ENCODE measurements around the gene FAM151A.

The FAM151A gene

DNA sequence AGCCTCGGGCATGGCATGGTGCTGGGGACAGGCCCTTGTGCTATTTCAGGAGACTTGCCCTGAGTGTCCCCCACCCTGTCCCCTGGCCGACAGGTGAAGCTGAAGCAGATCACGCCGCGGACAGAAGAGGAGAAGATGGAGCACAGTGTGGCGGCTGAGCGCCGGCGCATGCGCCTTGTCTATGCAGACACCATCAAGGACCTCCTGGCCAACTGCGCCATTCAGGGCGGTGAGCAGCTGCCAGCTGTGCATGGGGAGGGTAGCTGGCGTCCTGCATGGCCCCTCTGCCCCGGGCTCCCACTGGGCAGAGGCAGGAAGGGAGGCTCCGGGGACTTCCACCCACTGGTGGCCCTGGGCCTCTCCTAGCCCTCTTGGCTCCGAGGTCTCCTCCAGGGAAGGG lies 28.9 kb downstream of the FAM151A start:
- H3K4me3 ChIP-seq (ENCODE audit: low read length) = no peak overlapping the region
- TF ChIP-seq, protein P1, sequence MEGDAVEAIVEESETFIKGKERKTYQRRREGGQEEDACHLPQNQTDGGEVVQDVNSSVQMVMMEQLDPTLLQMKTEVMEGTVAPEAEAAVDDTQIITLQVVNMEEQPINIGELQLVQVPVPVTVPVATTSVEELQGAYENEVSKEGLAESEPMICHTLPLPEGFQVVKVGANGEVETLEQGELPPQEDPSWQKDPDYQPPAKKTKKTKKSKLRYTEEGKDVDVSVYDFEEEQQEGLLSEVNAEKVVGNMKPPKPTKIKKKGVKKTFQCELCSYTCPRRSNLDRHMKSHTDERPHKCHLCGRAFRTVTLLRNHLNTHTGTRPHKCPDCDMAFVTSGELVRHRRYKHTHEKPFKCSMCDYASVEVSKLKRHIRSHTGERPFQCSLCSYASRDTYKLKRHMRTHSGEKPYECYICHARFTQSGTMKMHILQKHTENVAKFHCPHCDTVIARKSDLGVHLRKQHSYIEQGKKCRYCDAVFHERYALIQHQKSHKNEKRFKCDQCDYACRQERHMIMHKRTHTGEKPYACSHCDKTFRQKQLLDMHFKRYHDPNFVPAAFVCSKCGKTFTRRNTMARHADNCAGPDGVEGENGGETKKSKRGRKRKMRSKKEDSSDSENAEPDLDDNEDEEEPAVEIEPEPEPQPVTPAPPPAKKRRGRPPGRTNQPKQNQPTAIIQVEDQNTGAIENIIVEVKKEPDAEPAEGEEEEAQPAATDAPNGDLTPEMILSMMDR (IDR thresholded peaks at IDR 0.05; ENCODE audit: insufficient read depth, low read depth, low read length, missing control alignments) = no peak
- DNase-seq (ENCODE audit: low read depth) = no peak

DNA sequence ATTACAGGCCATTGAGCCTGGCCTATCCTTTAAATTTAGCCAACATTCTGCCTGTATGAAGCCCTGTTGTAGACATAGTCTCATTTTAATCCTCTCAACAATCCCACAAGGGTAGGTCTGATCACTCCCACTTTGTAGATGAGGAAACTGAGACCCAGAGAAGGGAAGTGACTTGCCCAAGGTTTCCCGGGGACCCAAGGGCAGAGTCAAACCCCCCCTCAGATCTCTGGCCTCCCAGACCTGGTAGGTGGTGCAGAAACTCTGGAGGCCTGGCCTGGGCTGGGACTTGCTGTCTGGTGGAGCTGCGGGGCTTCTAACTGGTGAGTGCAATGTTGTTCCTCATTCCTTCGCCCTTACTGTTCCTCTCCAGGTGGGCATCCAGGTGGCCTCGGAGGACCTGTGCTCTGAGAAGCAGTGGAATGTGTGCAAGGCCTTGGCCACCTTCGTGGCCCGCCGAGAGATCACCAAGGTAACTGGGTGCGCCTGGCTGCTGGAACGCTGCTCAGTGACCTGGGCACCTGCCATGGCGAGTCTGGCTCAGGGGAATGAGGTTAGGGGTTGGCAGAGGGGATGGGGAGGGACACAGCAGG lies 29.7 kb downstream of the FAM151A start:
- TF ChIP-seq, protein P1 (IDR thresholded peaks at IDR 0.05; ENCODE audit: insufficient read depth, low read depth, low read length, missing control alignments) = no peak

DNA sequence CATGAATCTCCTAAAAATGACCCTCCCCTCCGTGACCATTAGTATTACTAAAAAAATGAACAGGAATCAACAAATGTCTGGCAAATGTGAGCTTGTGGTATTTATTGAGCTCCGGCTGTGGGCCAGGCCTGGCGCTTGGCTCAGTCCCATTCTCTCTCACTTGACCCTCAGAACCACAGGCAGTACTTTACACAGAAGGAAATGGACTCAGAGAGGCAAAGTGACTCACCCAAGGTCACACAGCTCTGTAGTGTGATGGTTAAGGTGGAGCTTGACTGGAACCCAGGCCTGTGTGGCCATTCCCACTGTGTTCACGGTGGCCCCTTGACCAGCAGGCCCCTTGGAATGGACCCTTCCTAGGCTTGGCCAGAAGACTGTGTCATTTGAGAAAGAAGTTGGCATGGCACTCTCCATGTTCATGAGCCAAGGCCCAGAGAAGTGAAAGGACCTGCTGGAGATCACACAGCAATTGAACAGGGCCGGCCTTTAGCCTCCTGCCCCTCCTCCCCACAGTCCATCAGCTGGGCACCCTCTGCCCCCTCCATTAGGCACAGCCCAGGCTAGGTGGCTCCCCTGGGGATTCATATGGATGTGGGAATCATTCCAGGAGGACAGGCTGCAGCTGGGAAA lies 32.1 kb downstream of the FAM151A start:
- no peak for DNase-seq (ENCODE audit: low read depth)
- H3K4me3 ChIP-seq (ENCODE audit: low read length) = no peak overlapping the region
- TF ChIP-seq, protein P1 (IDR thresholded peaks at IDR 0.05; ENCODE audit: insufficient read depth, low read depth, low read length, missing control alignments) = no peak

More for the DNA sequence above, 29.7 kb downstream of the FAM151A start:
- DNase-seq (ENCODE audit: low read depth) = no peak
- H3K4me3 ChIP-seq (ENCODE audit: low read length) = no peak overlapping the region

DNA sequence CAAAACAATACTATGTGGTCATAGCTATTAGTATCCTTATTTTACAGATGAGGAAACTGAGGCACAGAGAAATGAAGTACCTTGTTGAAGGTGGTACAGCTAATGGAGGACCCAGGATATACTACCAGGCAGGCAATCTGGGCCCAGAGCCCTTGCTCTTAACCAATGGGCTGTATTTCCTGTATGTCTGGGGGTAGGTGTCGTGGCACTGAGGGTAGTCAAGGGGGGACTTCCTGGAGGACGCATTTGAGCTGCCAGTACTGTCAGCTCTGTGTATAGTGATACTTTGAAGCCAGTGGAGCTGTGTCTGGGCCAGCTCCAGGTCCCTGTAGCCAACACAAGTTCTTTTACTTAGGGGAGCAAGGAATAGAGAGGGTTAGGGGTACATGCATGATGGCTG lies 34.9 kb downstream of the FAM151A start:
- DNase-seq (ENCODE audit: low read depth) = no peak
- TF ChIP-seq, protein P1 (IDR thresholded peaks at IDR 0.05; ENCODE audit: insufficient read depth, low read depth, low read length, missing control alignments) = no peak
- H3K4me3 ChIP-seq (ENCODE audit: low read length) = no peak overlapping the region

DNA sequence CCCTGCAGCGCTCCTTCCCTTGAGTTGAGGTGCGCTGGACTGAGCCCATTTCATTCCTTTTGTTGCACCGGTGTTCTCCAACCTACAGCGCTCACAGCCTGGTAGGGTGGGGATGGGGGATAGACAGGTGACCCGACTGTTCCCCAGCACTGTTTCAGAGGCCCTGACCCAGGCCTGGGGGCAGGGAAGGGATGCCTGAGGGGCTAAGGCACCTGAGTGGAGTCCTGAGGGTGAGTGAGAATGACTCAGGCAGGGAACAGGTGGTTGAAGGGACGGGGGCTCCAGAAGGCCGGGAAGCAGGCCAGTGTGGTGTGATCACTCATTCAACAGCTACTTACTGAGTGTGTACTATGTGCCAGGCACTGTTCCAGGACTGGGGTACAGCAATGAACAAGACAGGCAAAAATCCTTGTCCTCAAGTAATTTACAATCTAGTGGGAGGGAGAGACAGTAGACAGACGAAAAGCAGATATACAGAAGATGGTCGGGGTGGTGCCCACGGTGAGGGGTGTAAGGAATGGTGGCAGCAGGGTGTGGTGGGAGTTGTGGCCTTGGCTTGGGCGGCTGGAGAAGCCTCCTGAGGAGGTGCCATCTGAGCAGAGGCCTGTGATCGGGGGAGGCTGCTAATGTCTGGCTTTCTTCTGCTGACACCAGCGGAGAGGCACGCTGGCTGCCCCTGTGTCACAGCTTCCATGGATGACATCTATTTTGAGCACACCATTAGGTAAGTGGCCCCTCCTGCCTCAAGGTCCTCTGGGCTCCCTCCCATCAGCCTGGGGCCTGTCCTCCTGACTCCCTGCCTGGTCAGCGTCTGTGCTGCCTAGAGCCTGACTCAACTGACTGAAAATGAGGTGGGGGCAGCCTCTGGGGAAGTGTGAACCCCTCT lies 37.9 kb downstream of the FAM151A start:
- no peak for DNase-seq (ENCODE audit: low read depth)
- TF ChIP-seq, protein P1 (IDR thresholded peaks at IDR 0.05; ENCODE audit: insufficient read depth, low read depth, low read length, missing control alignments) = no peak
- no peak overlapping the region for H3K4me3 ChIP-seq (ENCODE audit: low read length)

DNA sequence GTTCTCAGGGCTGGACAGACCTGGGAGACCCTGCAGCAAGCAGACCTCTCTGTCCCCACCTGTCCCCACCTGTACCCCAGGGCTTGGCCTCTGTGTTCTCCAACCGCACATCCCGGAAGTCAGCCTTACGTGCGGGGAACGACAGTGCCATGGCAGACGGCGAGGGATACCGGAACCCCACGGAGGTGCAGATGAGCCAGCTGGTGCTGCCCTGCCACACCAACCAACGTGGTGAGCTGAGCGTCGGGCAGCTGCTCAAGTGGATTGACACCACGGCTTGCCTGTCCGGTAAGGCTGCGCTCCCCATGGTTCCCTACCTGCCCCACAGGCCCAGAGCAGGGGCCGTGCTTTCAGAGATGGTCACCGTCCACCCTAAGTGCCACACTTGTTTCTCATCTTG lies 38.8 kb downstream of the FAM151A start:
- no peak for DNase-seq (ENCODE audit: low read depth)
- TF ChIP-seq, protein P1 (IDR thresholded peaks at IDR 0.05; ENCODE audit: insufficient read depth, low read depth, low read length, missing control alignments) = no peak
- no peak overlapping the region for H3K4me3 ChIP-seq (ENCODE audit: low read length)
